Activated CD4-positive, alpha-beta T cell treated with anti-CD3 and anti-CD28 coated beads, Interleukin-2, Interleukin-6, amounts not matched to agents 100 ng/mL and 50 ng/mL, durations not matched to agents 16 hours and 8 hours (primary cell): ENCODE results near the gene ANKRD6.
A peak's percentile ranks its signal among the peaks of the same experiment; 100 is the strongest.

Experiments used
- DNase-seq: peaks from one replicate; pipeline ENCODE4 v3.0.0-alpha.2; 2020

The ANKRD6 gene

DNA sequence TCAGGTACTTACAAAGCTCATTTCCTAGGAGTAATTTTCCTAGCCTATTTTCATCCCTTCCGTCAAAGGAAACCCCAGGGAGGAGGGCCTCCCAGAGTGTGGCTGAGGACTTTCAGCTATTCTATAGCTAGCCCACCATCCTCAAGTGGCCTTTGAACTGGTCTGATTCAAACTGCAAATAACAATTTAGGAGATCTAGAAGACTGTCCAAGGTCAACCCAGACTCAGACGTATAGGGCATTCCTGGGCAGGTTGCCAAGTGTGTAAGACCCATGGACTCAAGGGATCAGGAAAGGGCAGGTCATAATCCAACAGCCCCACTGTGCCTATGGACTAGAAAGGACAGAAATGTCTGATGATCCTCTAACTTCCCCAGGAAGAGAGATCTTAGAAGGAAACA is 18.7 kb upstream of the ANKRD6 start:
- DNase-seq, result no peak

DNA sequence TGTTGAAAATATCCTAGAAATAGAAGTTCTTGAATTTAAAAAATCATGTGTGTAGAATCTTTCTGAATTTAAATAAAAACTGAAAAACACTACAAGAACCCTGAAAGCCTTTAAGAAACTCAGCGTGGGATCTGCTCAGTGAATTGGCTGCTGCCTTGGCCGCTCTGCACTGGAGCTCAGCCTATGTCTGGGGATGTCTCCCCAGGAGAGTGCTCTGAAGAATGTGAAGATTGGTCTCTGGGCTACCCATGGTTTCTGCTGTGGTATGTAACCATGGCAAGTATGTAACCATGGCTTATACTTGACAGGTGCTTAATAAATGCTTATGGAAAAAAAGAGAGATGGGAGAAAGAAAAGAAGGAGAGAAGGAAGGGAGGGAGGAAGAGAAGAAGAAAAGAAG is 17.8 kb upstream of the ANKRD6 start:
- DNase-seq, result no peak

DNA sequence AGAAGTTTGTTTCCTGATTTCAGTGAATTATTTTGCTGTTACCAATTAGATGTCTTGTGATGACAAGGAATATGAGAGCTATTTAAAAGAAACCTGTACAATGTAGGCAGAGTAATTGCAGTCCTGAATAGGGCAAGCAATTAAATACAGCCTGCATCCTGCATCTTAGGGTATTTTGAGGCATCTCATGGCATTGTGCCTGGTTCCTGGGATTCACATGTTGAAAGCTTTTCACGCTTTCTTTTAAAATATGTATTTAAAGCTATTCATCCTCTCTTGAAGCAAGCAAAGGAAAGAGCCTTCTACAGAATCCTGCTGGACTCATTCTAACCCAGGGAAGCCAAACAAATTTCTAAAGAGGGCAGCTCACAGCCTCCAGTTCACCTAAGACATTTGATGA is 16.2 kb upstream of the ANKRD6 start:
- no peak for DNase-seq

- DNase-seq, result no peak
Observed at GRCh38 chr6:89430201-89430962, 2.6 kb upstream of the ANKRD6 start.

DNA sequence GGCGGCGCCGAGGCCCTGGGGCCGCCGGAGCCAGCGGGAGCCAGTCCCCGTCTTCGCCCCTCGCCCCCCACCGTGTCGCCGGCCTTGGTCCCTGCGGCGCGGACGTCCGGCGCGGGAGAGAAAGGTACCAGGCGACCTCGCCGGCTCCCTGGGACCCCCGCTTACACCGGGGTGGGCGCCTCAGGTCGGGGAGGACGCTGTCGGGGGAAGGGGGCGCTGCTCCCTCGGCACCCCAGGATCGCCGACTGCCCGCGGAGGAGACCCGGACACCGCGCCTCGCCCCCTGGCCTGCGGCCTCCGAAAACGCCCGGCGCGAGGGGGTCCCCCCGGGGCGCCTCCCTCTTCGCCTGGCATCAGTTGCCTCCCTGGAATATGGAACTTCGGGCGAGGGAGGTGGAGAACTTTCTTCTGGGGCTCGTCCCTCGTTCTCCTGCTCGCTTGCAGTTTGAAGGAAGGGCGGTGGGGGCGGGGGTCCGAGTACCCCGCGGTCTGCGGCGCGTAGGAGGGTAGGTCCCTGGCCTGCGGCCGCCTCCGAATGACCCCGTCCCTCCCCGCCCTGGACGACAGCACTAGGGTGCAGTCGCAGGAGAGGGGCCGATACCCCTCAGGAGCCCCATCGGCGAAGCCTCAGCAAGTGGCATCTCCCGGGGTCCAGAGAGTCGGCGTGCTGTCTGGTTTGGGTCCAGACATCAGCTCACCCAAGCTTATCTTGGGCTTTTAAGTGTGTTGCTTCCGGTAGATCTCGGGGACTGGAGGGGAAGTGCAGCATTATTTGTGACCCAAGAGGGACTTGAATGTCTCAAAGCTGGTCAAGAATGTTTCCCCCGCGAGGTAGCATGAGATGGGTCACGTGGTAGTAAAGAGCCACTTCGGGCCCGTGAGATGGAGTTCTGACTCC is 549 bp downstream of the ANKRD6 start:
- peak; percentile 15 for DNase-seq

DNA sequence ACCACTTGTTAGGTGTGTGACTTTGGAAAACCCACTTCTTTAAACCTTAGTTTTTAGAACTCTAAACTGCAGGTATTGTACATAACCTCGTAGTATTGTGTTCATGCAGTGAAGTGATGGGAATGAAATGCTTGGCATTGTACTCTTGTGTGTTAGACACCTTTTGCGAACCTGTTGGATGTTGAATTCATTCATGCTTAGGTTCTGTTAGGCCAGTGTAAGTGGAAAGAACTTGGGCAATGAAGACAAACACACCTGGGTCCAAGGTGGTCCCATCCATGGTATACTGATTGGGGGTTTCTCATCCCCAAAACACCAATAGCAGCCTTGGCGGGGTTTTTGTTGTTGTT is 1.2 kb downstream of the ANKRD6 start:
- no peak for DNase-seq

DNA sequence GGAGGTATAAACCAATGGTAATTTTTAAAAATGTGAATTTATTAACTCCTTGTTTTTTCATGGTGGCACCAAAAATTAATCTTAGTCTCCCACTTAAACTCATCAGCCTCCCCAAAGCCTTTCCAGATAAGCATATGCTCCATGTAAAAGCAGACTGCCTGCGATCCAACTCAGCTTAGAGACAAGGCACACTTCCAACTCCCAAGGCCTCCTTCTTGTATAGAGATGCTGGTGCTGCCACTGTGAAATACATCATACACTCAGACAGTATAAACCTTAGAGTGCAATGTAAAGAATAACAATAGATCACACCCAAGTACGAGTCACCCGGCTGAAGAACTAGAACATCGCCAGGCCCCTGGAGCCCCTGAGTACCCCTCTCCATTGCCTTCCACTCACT is 2.0 kb downstream of the ANKRD6 start:
- DNase-seq, result no peak

GRCh38 chr6:89436226-89436625 is 3.3 kb downstream of the ANKRD6 start:
- no peak for DNase-seq

GRCh38 chr6:89438248-89438647 is 5.3 kb downstream of the ANKRD6 start:
- DNase-seq, result no peak

DNA sequence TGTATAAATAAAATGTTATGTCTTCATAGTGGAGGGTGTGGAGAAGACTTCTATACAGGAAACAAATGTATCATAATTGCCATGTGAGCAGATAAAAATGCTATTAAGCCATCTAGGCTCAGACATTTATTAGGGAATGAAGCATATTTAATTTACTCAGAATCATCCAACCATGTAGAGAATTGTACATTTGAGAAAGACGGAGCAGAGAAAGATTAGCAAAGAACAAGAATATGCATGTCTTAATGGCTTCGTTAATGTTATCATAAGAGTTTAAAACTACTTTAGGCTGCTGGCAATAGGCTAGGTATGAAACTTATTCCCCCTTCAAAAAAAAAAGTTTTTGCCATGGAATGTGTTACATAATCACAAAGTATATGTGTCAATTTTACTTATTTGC is 6.1 kb downstream of the ANKRD6 start:
- DNase-seq, result no peak

GRCh38 chr6:89440200-89440599 is 7.2 kb downstream of the ANKRD6 start:
- no peak for DNase-seq

DNA sequence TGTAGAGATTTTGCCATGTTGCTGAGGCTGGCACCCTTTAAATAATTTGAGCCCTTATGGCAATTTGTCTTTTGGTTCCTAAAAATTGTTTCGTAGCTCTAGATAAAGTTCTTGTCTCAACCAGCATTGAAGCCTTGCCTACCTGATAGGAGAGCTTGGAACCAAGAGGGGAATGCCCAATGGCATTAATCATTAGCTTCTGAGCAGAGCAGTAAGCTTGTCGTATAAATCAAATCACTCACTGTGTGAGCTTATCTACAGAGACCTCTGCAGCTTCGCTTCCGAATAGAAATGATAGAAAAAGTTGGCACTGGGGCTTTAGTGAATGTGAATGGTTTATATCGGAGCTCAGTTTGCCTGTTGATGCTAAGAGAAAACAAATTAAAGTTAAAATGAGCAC is 10.7 kb downstream of the ANKRD6 start:
- no peak for DNase-seq

DNA sequence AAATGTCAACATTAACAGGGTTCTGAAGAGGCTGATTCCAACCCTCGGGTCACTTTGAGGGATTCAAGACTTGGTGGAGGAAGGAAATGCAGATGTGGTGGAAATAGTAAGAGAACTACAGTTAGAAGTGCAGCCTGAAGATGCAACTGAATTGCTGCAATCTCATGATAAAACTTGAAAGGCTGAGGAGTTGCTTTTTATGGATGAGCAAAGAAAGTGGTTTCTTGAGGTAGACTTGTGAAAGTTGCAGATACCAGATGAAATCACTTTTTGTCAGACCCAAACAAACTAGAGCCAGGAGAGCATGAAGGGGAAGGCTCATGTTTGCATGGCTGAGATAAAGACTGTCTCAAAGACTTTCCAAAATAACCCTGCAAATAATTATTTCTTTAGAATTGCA is 16.2 kb downstream of the ANKRD6 start:
- DNase-seq, result no peak

- DNase-seq, result no peak
Observed at GRCh38 chr6:89452281-89452680, 19.3 kb downstream of the ANKRD6 start.

GRCh38 chr6:89454300-89454699 is 21.3 kb downstream of the ANKRD6 start:
- DNase-seq, result no peak

- no peak for DNase-seq
Observed at GRCh38 chr6:89458704-89459103, 25.8 kb downstream of the ANKRD6 start.

GRCh38 chr6:89459501-89459900 is 26.5 kb downstream of the ANKRD6 start:
- no peak for DNase-seq

GRCh38 chr6:89460713-89461112 is 27.8 kb downstream of the ANKRD6 start:
- DNase-seq, result no peak

DNA sequence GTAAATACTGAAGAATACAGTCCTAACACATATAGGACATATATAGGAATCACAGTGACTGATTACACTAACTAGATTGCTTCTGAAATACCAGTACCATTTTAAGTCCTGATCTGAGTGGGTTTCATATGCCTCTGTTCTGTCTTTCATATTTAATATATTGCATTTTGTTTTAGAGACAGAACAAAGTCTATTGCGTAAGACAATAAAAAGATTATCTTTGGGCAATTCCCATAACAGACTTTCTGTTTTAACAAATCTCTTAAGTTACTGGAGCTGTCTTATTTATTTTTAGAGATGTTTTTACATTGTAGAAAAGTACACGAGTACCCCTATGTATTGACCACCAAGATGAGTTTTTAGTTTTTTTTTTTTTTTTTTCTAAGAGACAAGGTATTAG is 29.6 kb downstream of the ANKRD6 start:
- DNase-seq, result no peak

- no peak for DNase-seq
Observed at GRCh38 chr6:89464295-89464694, 31.3 kb downstream of the ANKRD6 start.

- no peak for DNase-seq
Observed at GRCh38 chr6:89467437-89467836, 34.5 kb downstream of the ANKRD6 start.

- no peak for DNase-seq
Observed at GRCh38 chr6:89468998-89469397, 36.0 kb downstream of the ANKRD6 start.

- DNase-seq, result no peak
Observed at GRCh38 chr6:89471287-89471867, 38.4 kb downstream of the ANKRD6 start.

- no peak for DNase-seq
Observed at GRCh38 chr6:89475101-89475500, 42.1 kb downstream of the ANKRD6 start.
